Panc1 (cell line): ENCODE data around the gene CNDP1. TPM values are rescaled to one million over a fixed set of nuclear protein-coding genes. Genes with fewer than 3 reads are reported as not detected.

Experiments used
- ATAC-seq: fragments of 200-7000 bp; cut with Tn5 transposase; 2 replicates; pipeline ENCODE4 v1.9.1; 2020; ENCODE audit warnings: mild to moderate bottlenecking, moderate library complexity
- BruUV-seq: library from RNA; stranded (reverse); fragments of 400-500 nt; replicated peaks from 2 replicates; lab custom pipeline; 2021; lab: Mats Ljungman, UMichigan
- CTCF ChIA-PET: fragments of 300-600 bp; sonication (Branson Sonifier 250); formaldehyde crosslinking; loops from one replicate; lab custom pipeline; 2022; ENCODE audit warnings: antibody characterized with exemption; lab: Charles Lee
- POLR2A ChIA-PET: fragments of 300-600 bp; sonication (Branson Sonifier 250); formaldehyde crosslinking; loops from one replicate; lab custom pipeline; 2022; ENCODE audit warnings: antibody characterized with exemption; lab: Charles Lee
- DNase-seq: peaks from one replicate; pipeline ENCODE4 v3.0.0-alpha.2; 2010; ENCODE audit warnings: low read depth, low spot score
- H3K27ac ChIP-seq: 2 replicates; pipeline ENCODE4 v1.5.1; 2011; ENCODE audit warnings: mild to moderate bottlenecking, low read length, inconsistent platforms
- H3K27me3 ChIP-seq: fragments of 200-500 bp; sonication (Bioruptor generic); 2 replicates; pipeline ENCODE4 v1.6.0; 2014; ENCODE audit warnings: low read length, inconsistent platforms; ENCODE audit not compliant: control insufficient read depth, insufficient read depth
- H3K36me3 ChIP-seq: fragments of 200-500 bp; sonication (Bioruptor generic); 2 replicates; pipeline ENCODE4 v1.5.1; 2014; ENCODE audit warnings: inconsistent platforms, mild to moderate bottlenecking, low read length, moderate library complexity; ENCODE audit not compliant: control insufficient read depth, insufficient read depth
- H3K4me1 ChIP-seq: 2 replicates; pipeline ENCODE4 v1.5.1; 2011; ENCODE audit warnings: inconsistent platforms, mild to moderate bottlenecking, low read length, moderate library complexity; ENCODE audit not compliant: control insufficient read depth, insufficient read depth
- H3K4me3 ChIP-seq, 2 experiments: 2 replicates each; pipeline ENCODE4 v1.5.1; 2011 to 2012; ENCODE audit warnings: low read depth in 2 of 2, low read length in 2 of 2, mild to moderate bottlenecking in 2 of 2, inconsistent platforms in 1 of 2, moderate library complexity in 1 of 2
- H3K9me3 ChIP-seq: fragments of 200-500 bp; sonication (Bioruptor generic); 2 replicates; pipeline ENCODE4 v1.5.1; 2014; ENCODE audit warnings: low read depth, mild to moderate bottlenecking, inconsistent platforms, low read length, moderate library complexity; ENCODE audit not compliant: control insufficient read depth, insufficient read depth
- CTCF ChIP-seq: fragments of 450-650 bp; IDR thresholded peaks from 2 replicates; pipeline ENCODE4 v1.5.1; 2017; ENCODE audit warnings: mild to moderate bottlenecking
- POLR2AphosphoS5 ChIP-seq: IDR thresholded peaks from 2 replicates; pipeline ENCODE4 v1.6.1; 2012; ENCODE audit warnings: mild to moderate bottlenecking, low read depth, low read length, moderate library complexity
- REST ChIP-seq, 2 experiments: IDR thresholded peaks; 2 replicates each; pipeline ENCODE4 v1.6.1; 2011 to 2012; ENCODE audit warnings: low read depth in 2 of 2, control low read depth in 1 of 2, low read length in 1 of 2, mild to moderate bottlenecking in 1 of 2, moderate library complexity in 1 of 2; ENCODE audit not compliant: insufficient read depth in 1 of 2
- SIN3A ChIP-seq: IDR thresholded peaks from 2 replicates; pipeline ENCODE4 v1.6.1; 2012; ENCODE audit warnings: low read depth, mild to moderate bottlenecking, low read length, moderate library complexity, borderline replicate concordance; ENCODE audit not compliant: insufficient read depth
- TCF7L2 ChIP-seq: IDR thresholded peaks from 2 replicates; pipeline ENCODE4 v1.6.1; 2011; ENCODE audit warnings: mild to moderate bottlenecking, low read depth, low read length, inconsistent platforms
- in situ Hi-C: cut with HindIII; loops from 2 replicates; pipeline ENCODE4 v1.10.0; 2016; ENCODE audit warnings: low sequenced_read_pairs, low pct_unique_long_range_greater_than_20kb
- intact Hi-C: fragments of 100-400 bp; cut with micrococcal nuclease; formaldehyde crosslinking; loops from one replicate; pipeline ENCODE4 v1.10.0; 2022; ENCODE audit not compliant: unreplicated experiment
- total RNA-seq: library from RNA; stranded (reverse); gene quantifications from one replicate; pipeline ENCODE4 v1.2.1, GENCODE V29; 2021; ENCODE audit not compliant: unreplicated experiment

CNDP1 gene
- total RNA-seq, 1 experiment from 2014 or later: not detected

GRCh38 chr18:74624466-74624865, 90.2 kb downstream of the CNDP1 start:
- Histone ChIP-seq H3K27ac (no peak overlapping the region), H3K36me3 (no peaks in the 10 kb centered on the region), H3K4me3 (no peak overlapping the region), H3K27me3 (no peaks in the 10 kb centered on the region), H3K4me1 (no peaks in the 10 kb centered on the region; the same call in 1 of the 2 replicates), H3K9me3 (no peaks in the 10 kb centered on the region)
- intact Hi-C loops: no loop called here
- no peak for ATAC-seq
- in situ Hi-C loops: no loop called here
- BruUV-seq: no TSS peak
- no peak for TF ChIP-seq SIN3A
- no peak for TF ChIP-seq TCF7L2
- TF ChIP-seq POLR2AphosphoS5: no peak
- no peak for TF ChIP-seq REST (IDR thresholded peaks at IDR 0.05; ENCODE audit: insufficient read depth in 1 of 2, low read depth in 2 of 2, low read length in 1 of 2)
- TF ChIP-seq CTCF: no peak
- POLR2A ChIA-PET: interaction anchor here (0.5 kb wide), 1 partner anchor 1869 kb away, joined by 3 read pairs; no protein-coding TSS in a partner anchor
- CTCF ChIA-PET: interaction anchor here (1.0 kb wide), 1 partner anchor 18 kb away, joined by 3 read pairs; no protein-coding TSS in a partner anchor
- no peak for DNase-seq

- POLR2A ChIA-PET: no interaction called here
- in situ Hi-C loops (no loop called here), intact Hi-C loops (no loop called here)
- no peak for DNase-seq
- CTCF ChIA-PET: no interaction called here
- ATAC-seq: no peak
- Histone ChIP-seq H3K27ac (no peak overlapping the region), H3K4me1 (no peaks in the 10 kb centered on the region; the same call in 1 of the 2 replicates), H3K9me3 (no peaks in the 10 kb centered on the region), H3K4me3 (no peak overlapping the region), H3K36me3 (no peaks in the 10 kb centered on the region), H3K27me3 (no peaks in the 10 kb centered on the region)
- no peak for TF ChIP-seq POLR2AphosphoS5
- TF ChIP-seq TCF7L2: no peak
- TF ChIP-seq REST (IDR thresholded peaks at IDR 0.05; ENCODE audit: insufficient read depth in 1 of 2, low read depth in 2 of 2, low read length in 1 of 2): no peak
- no TSS peak for BruUV-seq
Observed at GRCh38 chr18:74625157-74625556, 90.9 kb downstream of the CNDP1 start.
